HEK293 (cell line): ENCODE measurements around the gene IL31RA.
"Not testable (repeated sequence)": the region's sequence is repeated elsewhere in the genome, so short reads cannot be mapped to it uniquely, and the experiment has no call there.

Experiments
- HOXD13 ChIP-seq: sonication (generic); formaldehyde crosslinking; IDR thresholded peaks from 2 replicates; pipeline ENCODE4 v1.8.0; 2022; ENCODE audit warnings: missing genetic modification reagents, borderline replicate concordance
- KLF1 ChIP-seq: fragments of 450-650 bp; formaldehyde crosslinking; IDR thresholded peaks from 2 replicates; pipeline ENCODE4 v1.5.1; 2016; ENCODE audit warnings: missing biosample characterization, missing genetic modification characterization
- TRIM28 ChIP-seq: IDR thresholded peaks from 2 replicates; pipeline ENCODE4 v1.6.1; 2011; ENCODE audit warnings: low read length, control low read depth, borderline replicate concordance
- ZNF16 ChIP-seq: fragments of 450-650 bp; formaldehyde crosslinking; IDR thresholded peaks from 2 replicates; pipeline ENCODE4 v1.5.1; 2016; ENCODE audit warnings: low read depth, missing biosample characterization, missing genetic modification characterization
- ZNF341 ChIP-seq: fragments of 450-650 bp; formaldehyde crosslinking; IDR thresholded peaks from 2 replicates; pipeline ENCODE4; 2016; ENCODE audit warnings: low read depth, missing biosample characterization, missing genetic modification characterization
- ZNF548 ChIP-seq: fragments of 450-650 bp; formaldehyde crosslinking; IDR thresholded peaks from 2 replicates; pipeline ENCODE4 v1.5.1; 2016; ENCODE audit warnings: missing biosample characterization, missing genetic modification characterization
- ZNF558 ChIP-seq: fragments of 450-650 bp; formaldehyde crosslinking; IDR thresholded peaks from 2 replicates; pipeline ENCODE4 v1.5.1; 2016; ENCODE audit warnings: missing biosample characterization, missing genetic modification characterization
- ZNF585B ChIP-seq: fragments of 450-650 bp; formaldehyde crosslinking; IDR thresholded peaks from 2 replicates; pipeline ENCODE4 v1.5.1; 2016; ENCODE audit warnings: missing biosample characterization, missing genetic modification characterization
- ZNF600 ChIP-seq: fragments of 450-650 bp; formaldehyde crosslinking; IDR thresholded peaks from 2 replicates; pipeline ENCODE4 v1.5.1; 2016; ENCODE audit warnings: missing biosample characterization, missing genetic modification characterization
- TF ChIP-seq, protein P1 (sequence below): fragments of 450-650 bp; formaldehyde crosslinking; IDR thresholded peaks from 2 replicates; pipeline ENCODE4 v1.5.1; 2016; ENCODE audit warnings: missing biosample characterization, missing genetic modification characterization
- TF ChIP-seq, protein P2 (sequence below): fragments of 450-650 bp; formaldehyde crosslinking; IDR thresholded peaks from 2 replicates; pipeline ENCODE4 v1.5.1; 2017; ENCODE audit warnings: missing biosample characterization, missing genetic modification characterization
- TF ChIP-seq, protein P3 (sequence below): fragments of 450-650 bp; formaldehyde crosslinking; IDR thresholded peaks from 2 replicates; pipeline ENCODE4 v1.5.1; 2016; ENCODE audit warnings: missing biosample characterization, missing genetic modification characterization
- TF ChIP-seq, protein P4 (sequence below): fragments of 450-650 bp; formaldehyde crosslinking; IDR thresholded peaks from 2 replicates; pipeline ENCODE4 v1.5.1; 2016; ENCODE audit warnings: missing biosample characterization, missing genetic modification characterization
- TF ChIP-seq, protein P5 (sequence below): fragments of 450-650 bp; formaldehyde crosslinking; IDR thresholded peaks from 2 replicates; pipeline ENCODE4 v1.5.1; 2016; ENCODE audit warnings: missing biosample characterization, missing genetic modification characterization

DNA sequence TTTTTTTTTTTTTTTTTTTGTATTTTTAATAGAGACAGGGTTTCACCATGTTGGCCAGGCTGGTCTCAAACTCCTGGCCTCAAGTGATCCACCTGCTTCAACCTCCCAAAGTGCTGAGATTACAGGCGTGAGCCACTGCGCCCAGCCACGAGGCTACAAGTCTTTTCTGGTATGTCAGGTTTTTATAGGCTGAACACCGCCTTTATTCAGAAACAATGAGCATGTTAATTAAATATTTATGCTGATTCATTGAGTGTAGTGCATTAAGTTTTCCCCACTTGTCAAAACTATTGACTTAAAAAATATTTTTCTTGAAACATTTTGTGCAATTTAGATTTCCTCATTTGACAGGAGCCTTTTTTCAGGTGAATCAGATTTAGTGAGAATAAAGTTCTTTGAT, 35.2 kb upstream of the IL31RA start:
- TF ChIP-seq, protein P1, sequence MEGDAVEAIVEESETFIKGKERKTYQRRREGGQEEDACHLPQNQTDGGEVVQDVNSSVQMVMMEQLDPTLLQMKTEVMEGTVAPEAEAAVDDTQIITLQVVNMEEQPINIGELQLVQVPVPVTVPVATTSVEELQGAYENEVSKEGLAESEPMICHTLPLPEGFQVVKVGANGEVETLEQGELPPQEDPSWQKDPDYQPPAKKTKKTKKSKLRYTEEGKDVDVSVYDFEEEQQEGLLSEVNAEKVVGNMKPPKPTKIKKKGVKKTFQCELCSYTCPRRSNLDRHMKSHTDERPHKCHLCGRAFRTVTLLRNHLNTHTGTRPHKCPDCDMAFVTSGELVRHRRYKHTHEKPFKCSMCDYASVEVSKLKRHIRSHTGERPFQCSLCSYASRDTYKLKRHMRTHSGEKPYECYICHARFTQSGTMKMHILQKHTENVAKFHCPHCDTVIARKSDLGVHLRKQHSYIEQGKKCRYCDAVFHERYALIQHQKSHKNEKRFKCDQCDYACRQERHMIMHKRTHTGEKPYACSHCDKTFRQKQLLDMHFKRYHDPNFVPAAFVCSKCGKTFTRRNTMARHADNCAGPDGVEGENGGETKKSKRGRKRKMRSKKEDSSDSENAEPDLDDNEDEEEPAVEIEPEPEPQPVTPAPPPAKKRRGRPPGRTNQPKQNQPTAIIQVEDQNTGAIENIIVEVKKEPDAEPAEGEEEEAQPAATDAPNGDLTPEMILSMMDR (tag by site-specific recombination): not testable (repeated sequence)
- not testable (repeated sequence) for TF ChIP-seq ZNF548; ZNF16 (tag by site-specific recombination); ZNF558 (tag by site-specific recombination); KLF1 (tag by site-specific recombination); TRIM28; ZNF600 (tag by site-specific recombination); HOXD13 (CRISPR knock-in tag); ZNF585B (tag by site-specific recombination); ZNF341 (tag by site-specific recombination)
- TF ChIP-seq, protein P2, sequence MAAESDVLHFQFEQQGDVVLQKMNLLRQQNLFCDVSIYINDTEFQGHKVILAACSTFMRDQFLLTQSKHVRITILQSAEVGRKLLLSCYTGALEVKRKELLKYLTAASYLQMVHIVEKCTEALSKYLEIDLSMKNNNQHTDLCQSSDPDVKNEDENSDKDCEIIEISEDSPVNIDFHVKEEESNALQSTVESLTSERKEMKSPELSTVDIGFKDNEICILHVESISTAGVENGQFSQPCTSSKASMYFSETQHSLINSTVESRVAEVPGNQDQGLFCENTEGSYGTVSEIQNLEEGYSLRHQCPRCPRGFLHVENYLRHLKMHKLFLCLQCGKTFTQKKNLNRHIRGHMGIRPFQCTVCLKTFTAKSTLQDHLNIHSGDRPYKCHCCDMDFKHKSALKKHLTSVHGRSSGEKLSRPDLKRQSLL (tag by site-specific recombination): not testable (repeated sequence)
- TF ChIP-seq, protein P3, sequence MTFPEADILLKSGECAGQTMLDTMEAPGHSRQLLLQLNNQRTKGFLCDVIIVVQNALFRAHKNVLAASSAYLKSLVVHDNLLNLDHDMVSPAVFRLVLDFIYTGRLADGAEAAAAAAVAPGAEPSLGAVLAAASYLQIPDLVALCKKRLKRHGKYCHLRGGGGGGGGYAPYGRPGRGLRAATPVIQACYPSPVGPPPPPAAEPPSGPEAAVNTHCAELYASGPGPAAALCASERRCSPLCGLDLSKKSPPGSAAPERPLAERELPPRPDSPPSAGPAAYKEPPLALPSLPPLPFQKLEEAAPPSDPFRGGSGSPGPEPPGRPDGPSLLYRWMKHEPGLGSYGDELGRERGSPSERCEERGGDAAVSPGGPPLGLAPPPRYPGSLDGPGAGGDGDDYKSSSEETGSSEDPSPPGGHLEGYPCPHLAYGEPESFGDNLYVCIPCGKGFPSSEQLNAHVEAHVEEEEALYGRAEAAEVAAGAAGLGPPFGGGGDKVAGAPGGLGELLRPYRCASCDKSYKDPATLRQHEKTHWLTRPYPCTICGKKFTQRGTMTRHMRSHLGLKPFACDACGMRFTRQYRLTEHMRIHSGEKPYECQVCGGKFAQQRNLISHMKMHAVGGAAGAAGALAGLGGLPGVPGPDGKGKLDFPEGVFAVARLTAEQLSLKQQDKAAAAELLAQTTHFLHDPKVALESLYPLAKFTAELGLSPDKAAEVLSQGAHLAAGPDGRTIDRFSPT (tag by site-specific recombination): not testable (repeated sequence)
- TF ChIP-seq, protein P4, sequence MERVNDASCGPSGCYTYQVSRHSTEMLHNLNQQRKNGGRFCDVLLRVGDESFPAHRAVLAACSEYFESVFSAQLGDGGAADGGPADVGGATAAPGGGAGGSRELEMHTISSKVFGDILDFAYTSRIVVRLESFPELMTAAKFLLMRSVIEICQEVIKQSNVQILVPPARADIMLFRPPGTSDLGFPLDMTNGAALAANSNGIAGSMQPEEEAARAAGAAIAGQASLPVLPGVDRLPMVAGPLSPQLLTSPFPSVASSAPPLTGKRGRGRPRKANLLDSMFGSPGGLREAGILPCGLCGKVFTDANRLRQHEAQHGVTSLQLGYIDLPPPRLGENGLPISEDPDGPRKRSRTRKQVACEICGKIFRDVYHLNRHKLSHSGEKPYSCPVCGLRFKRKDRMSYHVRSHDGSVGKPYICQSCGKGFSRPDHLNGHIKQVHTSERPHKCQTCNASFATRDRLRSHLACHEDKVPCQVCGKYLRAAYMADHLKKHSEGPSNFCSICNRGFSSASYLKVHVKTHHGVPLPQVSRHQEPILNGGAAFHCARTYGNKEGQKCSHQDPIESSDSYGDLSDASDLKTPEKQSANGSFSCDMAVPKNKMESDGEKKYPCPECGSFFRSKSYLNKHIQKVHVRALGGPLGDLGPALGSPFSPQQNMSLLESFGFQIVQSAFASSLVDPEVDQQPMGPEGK (tag by site-specific recombination): not testable (repeated sequence)
- TF ChIP-seq, protein P5, sequence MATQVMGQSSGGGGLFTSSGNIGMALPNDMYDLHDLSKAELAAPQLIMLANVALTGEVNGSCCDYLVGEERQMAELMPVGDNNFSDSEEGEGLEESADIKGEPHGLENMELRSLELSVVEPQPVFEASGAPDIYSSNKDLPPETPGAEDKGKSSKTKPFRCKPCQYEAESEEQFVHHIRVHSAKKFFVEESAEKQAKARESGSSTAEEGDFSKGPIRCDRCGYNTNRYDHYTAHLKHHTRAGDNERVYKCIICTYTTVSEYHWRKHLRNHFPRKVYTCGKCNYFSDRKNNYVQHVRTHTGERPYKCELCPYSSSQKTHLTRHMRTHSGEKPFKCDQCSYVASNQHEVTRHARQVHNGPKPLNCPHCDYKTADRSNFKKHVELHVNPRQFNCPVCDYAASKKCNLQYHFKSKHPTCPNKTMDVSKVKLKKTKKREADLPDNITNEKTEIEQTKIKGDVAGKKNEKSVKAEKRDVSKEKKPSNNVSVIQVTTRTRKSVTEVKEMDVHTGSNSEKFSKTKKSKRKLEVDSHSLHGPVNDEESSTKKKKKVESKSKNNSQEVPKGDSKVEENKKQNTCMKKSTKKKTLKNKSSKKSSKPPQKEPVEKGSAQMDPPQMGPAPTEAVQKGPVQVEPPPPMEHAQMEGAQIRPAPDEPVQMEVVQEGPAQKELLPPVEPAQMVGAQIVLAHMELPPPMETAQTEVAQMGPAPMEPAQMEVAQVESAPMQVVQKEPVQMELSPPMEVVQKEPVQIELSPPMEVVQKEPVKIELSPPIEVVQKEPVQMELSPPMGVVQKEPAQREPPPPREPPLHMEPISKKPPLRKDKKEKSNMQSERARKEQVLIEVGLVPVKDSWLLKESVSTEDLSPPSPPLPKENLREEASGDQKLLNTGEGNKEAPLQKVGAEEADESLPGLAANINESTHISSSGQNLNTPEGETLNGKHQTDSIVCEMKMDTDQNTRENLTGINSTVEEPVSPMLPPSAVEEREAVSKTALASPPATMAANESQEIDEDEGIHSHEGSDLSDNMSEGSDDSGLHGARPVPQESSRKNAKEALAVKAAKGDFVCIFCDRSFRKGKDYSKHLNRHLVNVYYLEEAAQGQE (tag by site-specific recombination): not testable (repeated sequence)
